NOMO-1 treated with DMSO at 0.1 percent for 48 hours (cell line): ENCODE results near the gene ANKS1B.

Source experiments
- DNase-seq: peaks from one replicate; lab custom pipeline; 2025; ENCODE audit not compliant: unreplicated experiment; lab: John Stamatoyannopoulos, UW

ANKS1B gene

GRCh38 chr12:99224237-99224636 is 760.5 kb downstream of the ANKS1B start:
- DNase-seq: no peak

GRCh38 chr12:99223579-99223978 is 761.2 kb downstream of the ANKS1B start:
- no peak for DNase-seq

GRCh38 chr12:99213047-99213446 is 771.7 kb downstream of the ANKS1B start:
- DNase-seq: no peak

- no peak for DNase-seq
Observed at GRCh38 chr12:99212275-99212674, 772.5 kb downstream of the ANKS1B start.

GRCh38 chr12:99205111-99205510 is 779.6 kb downstream of the ANKS1B start:
- no peak for DNase-seq

GRCh38 chr12:99201906-99202645 is 782.7 kb downstream of the ANKS1B start:
- DNase-seq: no peak

- DNase-seq: no peak
Observed at GRCh38 chr12:99200711-99201384, 783.9 kb downstream of the ANKS1B start.

GRCh38 chr12:99195474-99195873 is 789.3 kb downstream of the ANKS1B start:
- DNase-seq: no peak

- no peak for DNase-seq
Observed at GRCh38 chr12:99192489-99192888, 792.2 kb downstream of the ANKS1B start.

- DNase-seq: no peak
Observed at GRCh38 chr12:99176871-99177270, 807.9 kb downstream of the ANKS1B start.

GRCh38 chr12:99170461-99170860 is 814.3 kb downstream of the ANKS1B start:
- no peak for DNase-seq

- DNase-seq: no peak
Observed at GRCh38 chr12:99170037-99170436, 814.7 kb downstream of the ANKS1B start.

- no peak for DNase-seq
Observed at GRCh38 chr12:99157946-99158345, 826.8 kb downstream of the ANKS1B start.

GRCh38 chr12:99154983-99155336 is 829.8 kb downstream of the ANKS1B start:
- DNase-seq: no peak

- DNase-seq: no peak
Observed at GRCh38 chr12:99154216-99154982, 830.3 kb downstream of the ANKS1B start.

GRCh38 chr12:99153293-99153692 is 831.4 kb downstream of the ANKS1B start:
- no peak for DNase-seq

- DNase-seq: no peak
Observed at GRCh38 chr12:99152337-99152736, 832.4 kb downstream of the ANKS1B start.

- DNase-seq: no peak
Observed at GRCh38 chr12:99151744-99152143, 833.0 kb downstream of the ANKS1B start.

- peak; percentile 64 for DNase-seq
Observed at GRCh38 chr12:99147130-99147529, 837.6 kb downstream of the ANKS1B start.

- no peak for DNase-seq
Observed at GRCh38 chr12:99146730-99147129, 838.0 kb downstream of the ANKS1B start.

- DNase-seq: no peak
Observed at GRCh38 chr12:99146185-99146584, 838.6 kb downstream of the ANKS1B start.

GRCh38 chr12:99142651-99143050 is 842.1 kb downstream of the ANKS1B start:
- no peak for DNase-seq
